ENCODE results near the gene ASS1. TPM values are rescaled to one million over a fixed set of nuclear protein-coding genes. Genes with fewer than 3 reads are reported as not detected.

The ASS1 gene
- total RNA-seq, 1 donor from 2014 or later: 1.6 TPM

GRCh38 chr9:130528674-130529073 is 83.9 kb downstream of the ASS1 start:
- TF ChIP-seq CTCF (IDR thresholded peaks at IDR 0.05): no peak
- ChIA-PET POLR2A (no interaction called here), CTCF (no interaction called here)
- H3K9me3 Mint-ChIP-seq: no peaks in the 10 kb centered on the region
- H3K27ac Mint-ChIP-seq: no peak overlapping the region
- peaks cover 13% of the 10 kb centered on the region for H3K27me3 Mint-ChIP-seq
- intact Hi-C loops (cut with micrococcal nuclease): no loop called here
- ATAC-seq (ENCODE audit: low read depth) (no peak), DNase-seq (no peak)
- H3K36me3 Mint-ChIP-seq (ENCODE audit: low read depth): no peaks in the 10 kb centered on the region
- no peak overlapping the region for H3K4me3 Mint-ChIP-seq
- H3K4me1 Mint-ChIP-seq: no peaks in the 10 kb centered on the region

GRCh38 chr9:130530938-130531337 is 86.2 kb downstream of the ASS1 start:
- POLR2A ChIA-PET: interaction anchor here (0.6 kb wide), 1 partner anchor 515 kb away, joined by 5 read pairs; no protein-coding TSS in a partner anchor

GRCh38 chr9:130531670-130532069 is 86.9 kb downstream of the ASS1 start:
- no peaks in the 10 kb centered on the region for H3K9me3 Mint-ChIP-seq
- POLR2A ChIA-PET: interaction anchor here (0.7 kb wide), 1 partner anchor 11 kb away, joined by 4 read pairs; no protein-coding TSS in a partner anchor
- intact Hi-C loops (cut with micrococcal nuclease): no loop called here
- DNase-seq (no peak), ATAC-seq (ENCODE audit: low read depth) (no peak)
- H3K27me3 Mint-ChIP-seq: peaks cover 29% of the 10 kb centered on the region
- H3K27ac Mint-ChIP-seq: no peak overlapping the region
- H3K4me1 Mint-ChIP-seq: no peaks in the 10 kb centered on the region
- CTCF ChIA-PET: no interaction called here
- H3K4me3 Mint-ChIP-seq: no peak overlapping the region
- no peak for TF ChIP-seq CTCF (IDR thresholded peaks at IDR 0.05)
- no peaks in the 10 kb centered on the region for H3K36me3 Mint-ChIP-seq (ENCODE audit: low read depth)

More at GRCh38 chr9:130530938-130531337, 86.2 kb downstream of the ASS1 start:
- H3K36me3 Mint-ChIP-seq (ENCODE audit: low read depth): no peaks in the 10 kb centered on the region
- H3K27ac Mint-ChIP-seq: no peak overlapping the region
- ATAC-seq (ENCODE audit: low read depth) (no peak), DNase-seq (no peak)
- peaks cover 26% of the 10 kb centered on the region for H3K27me3 Mint-ChIP-seq
- no peaks in the 10 kb centered on the region for H3K4me1 Mint-ChIP-seq
- no peak for TF ChIP-seq CTCF (IDR thresholded peaks at IDR 0.05)
- CTCF ChIA-PET: no interaction called here
- intact Hi-C loops (cut with micrococcal nuclease): no loop called here
- no peaks in the 10 kb centered on the region for H3K9me3 Mint-ChIP-seq
- H3K4me3 Mint-ChIP-seq: no peak overlapping the region

- no peaks in the 10 kb centered on the region for H3K36me3 Mint-ChIP-seq (ENCODE audit: low read depth)
- no peak overlapping the region for H3K4me3 Mint-ChIP-seq
- peaks cover under 1% of the 10 kb centered on the region for H3K4me1 Mint-ChIP-seq
- TF ChIP-seq CTCF (IDR thresholded peaks at IDR 0.05): no peak
- H3K9me3 Mint-ChIP-seq: no peaks in the 10 kb centered on the region
- ATAC-seq (ENCODE audit: low read depth) (no peak), DNase-seq (no peak)
- peaks cover 33% of the 10 kb centered on the region for H3K27me3 Mint-ChIP-seq
- intact Hi-C loops (cut with micrococcal nuclease): no loop called here
- H3K27ac Mint-ChIP-seq: no peak overlapping the region
- CTCF ChIA-PET: no interaction called here
- POLR2A ChIA-PET: interaction anchor here (0.7 kb wide), 1 partner anchor 12 kb away, joined by 4 read pairs; no protein-coding TSS in a partner anchor
Measured at GRCh38 chr9:130532426-130533080, 87.8 kb downstream of the ASS1 start.

GRCh38 chr9:130535818-130536521 is 91.2 kb downstream of the ASS1 start:
- ChIA-PET CTCF (interaction anchor here (0.7 kb wide), 1 partner anchor 66 kb away, joined by 3 read pairs; no protein-coding TSS in a partner anchor), POLR2A (no interaction called here)
- no peak for TF ChIP-seq CTCF (IDR thresholded peaks at IDR 0.05)
- Mint-ChIP-seq H3K27me3 (peaks cover 61% of the 10 kb centered on the region), H3K9me3 (no peaks in the 10 kb centered on the region), H3K27ac (no peak overlapping the region), H3K4me3 (no peak overlapping the region), H3K36me3 (ENCODE audit: low read depth) (no peaks in the 10 kb centered on the region), H3K4me1 (peaks cover 2% of the 10 kb centered on the region)
- no peak for ATAC-seq (ENCODE audit: low read depth)
- no peak for DNase-seq
- intact Hi-C loops (cut with micrococcal nuclease): no loop called here
